ENCODE results near the gene NUMBL.

The NUMBL gene

DNA sequence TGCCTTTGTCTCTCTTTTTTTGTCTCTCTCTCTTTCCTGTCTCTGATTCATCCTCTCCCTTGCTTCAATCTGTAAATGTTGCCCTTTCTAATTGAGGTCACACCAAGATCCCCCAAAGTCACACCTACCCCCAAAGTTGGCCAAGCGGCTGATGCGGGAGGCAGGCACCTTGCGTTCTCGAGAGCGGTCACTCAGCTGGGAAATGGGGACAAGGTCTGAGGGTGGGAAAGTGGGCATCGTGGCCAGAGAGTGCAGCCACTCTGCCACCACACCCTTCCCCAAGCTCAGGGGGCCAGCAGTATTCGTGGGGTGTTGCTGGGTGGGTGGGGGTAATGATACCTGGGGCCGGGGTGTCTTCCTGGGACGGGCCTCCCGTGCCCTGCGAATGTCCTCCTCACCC lies 23.5 kb upstream of the NUMBL start:
- TF ChIP-seq, protein P1, sequence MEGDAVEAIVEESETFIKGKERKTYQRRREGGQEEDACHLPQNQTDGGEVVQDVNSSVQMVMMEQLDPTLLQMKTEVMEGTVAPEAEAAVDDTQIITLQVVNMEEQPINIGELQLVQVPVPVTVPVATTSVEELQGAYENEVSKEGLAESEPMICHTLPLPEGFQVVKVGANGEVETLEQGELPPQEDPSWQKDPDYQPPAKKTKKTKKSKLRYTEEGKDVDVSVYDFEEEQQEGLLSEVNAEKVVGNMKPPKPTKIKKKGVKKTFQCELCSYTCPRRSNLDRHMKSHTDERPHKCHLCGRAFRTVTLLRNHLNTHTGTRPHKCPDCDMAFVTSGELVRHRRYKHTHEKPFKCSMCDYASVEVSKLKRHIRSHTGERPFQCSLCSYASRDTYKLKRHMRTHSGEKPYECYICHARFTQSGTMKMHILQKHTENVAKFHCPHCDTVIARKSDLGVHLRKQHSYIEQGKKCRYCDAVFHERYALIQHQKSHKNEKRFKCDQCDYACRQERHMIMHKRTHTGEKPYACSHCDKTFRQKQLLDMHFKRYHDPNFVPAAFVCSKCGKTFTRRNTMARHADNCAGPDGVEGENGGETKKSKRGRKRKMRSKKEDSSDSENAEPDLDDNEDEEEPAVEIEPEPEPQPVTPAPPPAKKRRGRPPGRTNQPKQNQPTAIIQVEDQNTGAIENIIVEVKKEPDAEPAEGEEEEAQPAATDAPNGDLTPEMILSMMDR (IDR thresholded peaks at IDR 0.05; ENCODE audit: low read depth, low read length) = no peak
- H3K4me3 ChIP-seq (ENCODE audit: low read depth, low read length) = peak overlapping the region; percentile 64

DNA sequence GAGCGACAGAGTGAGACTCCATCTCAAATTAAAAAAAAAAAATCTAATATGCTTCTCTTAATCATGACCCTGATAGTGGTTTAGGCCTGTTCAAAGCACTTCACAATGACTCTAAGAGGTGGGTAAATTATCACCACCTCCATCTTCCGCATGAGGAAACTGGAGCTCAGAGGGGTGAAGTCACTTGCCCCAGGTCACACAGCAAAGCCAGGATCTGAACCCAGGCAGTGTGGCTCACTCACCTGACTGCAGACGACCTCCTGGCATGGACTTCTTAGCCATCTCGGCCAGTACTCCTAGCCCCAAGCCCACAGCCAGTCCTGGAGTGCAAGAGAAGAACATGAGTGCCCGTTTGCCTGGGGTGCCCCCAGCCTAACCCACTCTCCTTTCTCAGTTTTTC lies 19.4 kb upstream of the NUMBL start:
- TF ChIP-seq, protein P1 (IDR thresholded peaks at IDR 0.05; ENCODE audit: low read depth, low read length) = no peak
- no peak overlapping the region for H3K4me3 ChIP-seq (ENCODE audit: low read depth, low read length)

DNA sequence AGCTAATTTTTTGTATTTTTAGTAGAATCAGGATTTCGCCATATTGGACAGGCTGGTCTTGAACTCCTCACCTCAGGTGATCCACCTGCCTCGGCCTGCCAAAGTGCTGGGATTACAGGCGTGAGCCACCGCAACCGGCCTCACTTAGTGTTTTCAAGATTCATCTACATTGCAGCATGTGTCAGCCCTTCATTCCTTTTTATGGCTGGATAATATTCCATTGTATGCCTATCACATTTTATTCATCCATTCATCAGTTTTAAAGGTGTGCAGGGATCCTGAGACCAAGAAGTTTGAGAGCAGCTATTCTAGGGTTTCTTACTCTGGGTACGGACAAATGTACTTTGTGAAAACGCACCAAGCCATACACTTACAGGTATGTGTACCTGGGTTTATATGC lies 17.2 kb upstream of the NUMBL start:
- no peak overlapping the region for H3K4me3 ChIP-seq (ENCODE audit: low read depth, low read length)
- TF ChIP-seq, protein P1 (IDR thresholded peaks at IDR 0.05; ENCODE audit: low read depth, low read length) = no peak

DNA sequence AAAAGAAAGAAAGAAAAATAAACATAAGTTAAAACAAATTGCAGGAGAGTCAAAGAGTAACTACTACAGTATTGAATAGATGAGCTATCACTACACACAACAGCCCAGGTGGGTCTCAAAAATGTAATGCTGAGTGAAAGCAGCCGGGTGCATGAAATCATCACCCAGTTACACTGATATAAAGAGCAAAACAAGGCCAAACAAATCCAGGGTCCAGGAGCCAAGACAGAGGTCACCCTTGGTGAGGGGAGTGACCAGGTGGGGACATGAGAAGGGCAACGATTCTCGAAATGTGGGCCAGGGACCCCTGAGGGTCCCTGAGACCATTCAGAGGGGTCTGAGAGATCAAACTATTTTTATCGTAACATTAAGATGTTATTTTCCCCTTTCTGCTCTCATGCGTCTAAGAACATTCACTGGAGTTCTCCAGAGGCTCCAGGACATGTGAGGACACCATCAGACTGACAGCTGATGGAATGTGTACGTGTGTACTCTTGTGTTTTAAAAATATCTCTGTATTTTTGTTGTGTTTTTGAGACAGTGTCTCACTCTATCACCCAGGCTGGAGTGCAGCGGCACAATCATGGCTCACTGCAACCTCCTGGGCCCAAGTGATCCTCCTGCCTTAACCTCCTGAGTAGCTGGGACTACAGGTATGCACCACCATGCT lies 15.6 kb upstream of the NUMBL start:
- TF ChIP-seq, protein P1 (IDR thresholded peaks at IDR 0.05; ENCODE audit: low read depth, low read length) = no peak
- H3K4me3 ChIP-seq (ENCODE audit: low read depth, low read length) = no peak overlapping the region

DNA sequence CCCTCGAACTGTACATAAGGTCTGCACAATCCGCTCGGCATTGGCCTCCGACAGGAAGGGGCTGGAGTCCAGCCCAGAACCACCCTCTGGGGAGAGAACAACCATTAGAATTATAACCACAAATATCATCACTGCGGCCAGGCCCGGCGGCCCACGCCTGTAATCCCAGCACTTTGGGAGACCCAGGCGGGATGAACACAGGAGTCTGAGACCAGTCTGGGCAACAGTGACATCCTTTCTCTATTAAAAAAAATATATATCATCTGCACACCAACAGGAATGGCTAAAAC lies 14.9 kb upstream of the NUMBL start:
- no peak overlapping the region for H3K4me3 ChIP-seq (ENCODE audit: low read depth, low read length)
- TF ChIP-seq, protein P1 (IDR thresholded peaks at IDR 0.05; ENCODE audit: low read depth, low read length) = no peak

DNA sequence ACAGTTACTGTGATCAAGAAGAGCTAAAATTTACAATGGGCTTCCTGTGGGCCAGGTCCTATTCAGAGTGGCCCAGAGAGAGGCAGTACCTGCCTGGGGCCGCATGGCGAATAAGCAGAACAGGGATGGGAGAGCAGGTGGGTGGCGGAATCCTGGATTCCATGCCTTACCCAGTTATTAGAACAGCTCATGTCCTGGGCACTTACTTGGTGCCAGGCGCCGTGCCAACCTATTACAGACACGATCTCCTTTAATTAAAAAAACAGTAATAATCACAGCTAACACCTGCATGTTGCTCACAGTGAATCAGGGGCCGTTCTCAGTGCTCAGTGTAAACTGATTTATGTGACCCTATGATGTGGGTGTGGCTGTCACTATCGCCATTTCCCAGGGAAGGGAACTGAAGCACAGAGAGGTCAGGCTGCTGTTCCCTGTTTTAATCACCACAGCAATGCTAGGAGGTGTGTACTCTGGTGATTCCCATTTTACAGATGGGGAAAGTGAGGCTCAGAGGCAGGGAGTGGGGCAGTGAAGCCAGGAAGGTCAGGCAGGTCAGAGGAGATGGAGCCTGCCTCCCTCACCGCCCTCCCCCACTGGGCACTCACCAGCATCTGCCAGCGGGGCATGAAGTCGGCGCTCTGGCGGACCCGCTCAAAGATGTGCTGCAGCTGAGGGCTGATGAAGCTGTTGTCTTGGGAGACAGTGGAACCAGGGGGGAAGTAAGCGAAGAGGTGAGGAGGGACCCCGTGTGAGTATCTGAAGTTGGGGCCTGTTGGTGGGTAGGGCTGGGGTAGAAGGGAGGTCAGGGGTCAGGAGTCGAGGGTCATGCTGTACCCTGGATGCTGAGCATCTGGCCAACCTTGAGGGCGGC lies 14.3 kb upstream of the NUMBL start:
- no peak overlapping the region for H3K4me3 ChIP-seq (ENCODE audit: low read depth, low read length)
- TF ChIP-seq, protein P1 (IDR thresholded peaks at IDR 0.05; ENCODE audit: low read depth, low read length) = no peak

DNA sequence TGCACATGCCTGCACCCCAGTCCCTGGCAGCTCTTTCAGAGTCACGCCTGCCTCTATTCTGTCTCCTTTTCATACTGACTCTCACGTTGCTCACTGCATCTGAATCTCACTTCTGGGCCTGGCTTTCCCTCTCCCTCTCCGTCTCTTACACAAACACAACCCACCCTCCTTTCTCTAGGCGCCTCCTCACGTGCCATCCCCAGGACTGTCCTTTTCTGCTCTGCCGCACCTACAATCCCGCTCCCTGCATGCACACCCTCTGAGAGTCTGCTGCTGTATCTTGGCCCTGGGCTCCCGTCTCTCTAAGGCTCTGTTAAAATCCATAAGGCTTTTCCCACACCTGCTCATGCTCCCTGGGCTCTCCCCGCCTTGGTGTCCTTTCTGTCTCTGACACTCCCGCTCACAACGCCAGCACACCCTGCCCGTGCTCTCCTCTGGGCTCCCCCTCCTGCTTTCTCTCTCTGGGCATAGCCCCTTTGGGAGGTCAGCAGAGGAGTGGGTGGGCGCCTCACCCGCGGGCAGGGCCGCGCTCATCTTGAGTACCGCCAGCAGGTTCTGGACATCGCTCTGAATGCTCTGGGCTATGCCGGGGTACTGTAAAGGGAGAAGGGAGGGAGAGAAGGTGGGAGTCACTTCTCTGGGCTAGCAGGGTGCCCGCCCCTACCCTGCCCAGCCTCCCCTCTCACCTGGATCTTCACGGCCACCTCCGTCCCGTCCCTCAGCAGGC lies 12.7 kb upstream of the NUMBL start:
- TF ChIP-seq, protein P1 (IDR thresholded peaks at IDR 0.05; ENCODE audit: low read depth, low read length) = no peak
- H3K4me3 ChIP-seq (ENCODE audit: low read depth, low read length) = no peak overlapping the region
